K562 (cell line): ENCODE results near the gene RAB5A. TPM values are rescaled to one million over a fixed set of nuclear protein-coding genes. Genes with fewer than 3 reads are reported as not detected.

ENCODE experiments used
- ATAC-seq: fragments of 200-7000 bp; cut with Tn5 transposase; 3 replicates; pipeline ENCODE4 v1.9.1; 2020; ENCODE audit warnings: moderate library complexity
- Bru-seq: library from RNA; stranded (reverse); fragments of 400-500 nt; gene quantifications from one replicate; lab custom pipeline; 2021; lab: Mats Ljungman, UMichigan
- BruChase-seq, 2 experiments: library from RNA; stranded (reverse); fragments of 400-500 nt; gene quantifications; one replicate each; lab custom pipeline; 2021; lab: Mats Ljungman, UMichigan
- BruUV-seq: library from RNA; stranded (reverse); fragments of 400-500 nt; replicated peaks from 2 replicates; lab custom pipeline; 2021; lab: Mats Ljungman, UMichigan
- CTCF ChIA-PET: fragments of 300-600 bp; formaldehyde crosslinking; extraction: SDS; loops from one replicate; lab custom pipeline; 2021; ENCODE audit warnings: low intra/inter-chr PET ratio; lab: Yijun Ruan, JAX
- POLR2A ChIA-PET: fragments of 300-600, 350-650 bp; sonication (Branson Sonifier 250); formaldehyde crosslinking; extraction: SDS; loops from one replicate; lab custom pipeline; 2021; ENCODE audit warnings: antibody characterized with exemption, inconsistent platforms; lab: Yijun Ruan, JAX
- DNase-seq, 4 experiments: peaks; one replicate each; pipeline versions ENCODE4 v3.0.0 to v3.0.0-alpha.2; 2011 to 2018; ENCODE audit warnings: low spot score in 3 of 4, mixed read lengths in 3 of 4; ENCODE audit errors: extremely low read depth in 1 of 4
- FAIRE-seq: peaks from 2 replicates; lab custom pipeline; 2011; peaks lifted over from hg19 to GRCh38; lab: Jason Lieb, UNC
- H2AFZ ChIP-seq: 2 replicates; pipeline ENCODE4 v1.6.0; 2011; ENCODE audit warnings: low read depth, low read length, control low read depth, inconsistent platforms
- H3K27ac ChIP-seq: fragments of 200-600 bp; 3 replicates; pipeline ENCODE4 v1.8.0; 2011; ENCODE audit warnings: low read depth, mild to moderate bottlenecking, control low read depth, inconsistent platforms, low read length, moderate library complexity, mixed read lengths; ENCODE audit errors: extremely low read depth
- H3K27me3 ChIP-seq, 2 experiments: fragments of 300-600 bp in 1 of 2; 2 replicates in 1 of 2; 3 replicates in 1 of 2; pipeline versions ENCODE4 v1.6.0 to v1.8.0; 2011; ENCODE audit warnings: inconsistent platforms in 2 of 2, low read length in 2 of 2, mild to moderate bottlenecking in 1 of 2, mixed read lengths in 1 of 2, moderate library complexity in 1 of 2; ENCODE audit not compliant: control insufficient read depth in 2 of 2, insufficient read depth in 2 of 2
- H3K36me3 ChIP-seq: fragments of 300-600 bp; 3 replicates; pipeline ENCODE4 v1.8.0; 2011; ENCODE audit warnings: mild to moderate bottlenecking, low read length, inconsistent platforms; ENCODE audit not compliant: control insufficient read depth, insufficient read depth
- H3K4me1 ChIP-seq, 2 experiments: fragments of 200-600 bp in 1 of 2; replicated peaks in 1 of 2; 2 replicates in 1 of 2; 3 replicates in 1 of 2; pipeline versions ENCODE4 v1.5.1 to v1.8.0; 2011; ENCODE audit warnings: inconsistent platforms in 2 of 2, low read length in 2 of 2, mild to moderate bottlenecking in 1 of 2, mixed read lengths in 1 of 2, moderate library complexity in 1 of 2; ENCODE audit not compliant: control insufficient read depth in 2 of 2, insufficient read depth in 2 of 2
- H3K4me2 ChIP-seq: 2 replicates; pipeline ENCODE4 v1.6.1; 2011; ENCODE audit warnings: low read length, control low read depth, inconsistent platforms, mixed read lengths; ENCODE audit not compliant: insufficient read depth
- H3K4me3 ChIP-seq: fragments of 200-600 bp; sonication (generic), shearing (Covaris generic); 2 replicates; pipeline ENCODE4 v1.5.1; 2016; ENCODE audit warnings: control low read depth, inconsistent platforms
- H3K79me2 ChIP-seq: fragments of 200-600 bp; 3 replicates; pipeline ENCODE4 v1.8.0; 2011; ENCODE audit warnings: low read length, inconsistent platforms; ENCODE audit not compliant: control insufficient read depth, insufficient read depth
- H3K9ac ChIP-seq, 2 experiments: 2 replicates each; pipeline versions ENCODE4 v1.6.0 to v1.6.1; 2011; ENCODE audit warnings: low read depth in 2 of 2, low read length in 2 of 2, control low read depth in 1 of 2, inconsistent platforms in 1 of 2, mild to moderate bottlenecking in 1 of 2, mixed read lengths in 1 of 2; ENCODE audit not compliant: insufficient read depth in 1 of 2
- H3K9me1 ChIP-seq: one replicate; pipeline ENCODE4 v1.6.0; 2011; ENCODE audit warnings: inconsistent platforms, mild to moderate bottlenecking, low read length, moderate library complexity; ENCODE audit not compliant: control insufficient read depth, insufficient read depth
- H3K9me3 ChIP-seq: replicated peaks from 2 replicates; pipeline ENCODE4 v1.5.1; 2011; ENCODE audit warnings: low read depth, low read length, inconsistent platforms; ENCODE audit not compliant: control insufficient read depth, insufficient read depth
- H4K20me1 ChIP-seq: replicated peaks from 2 replicates; pipeline ENCODE4 v1.6.1; 2011; ENCODE audit warnings: low read length, inconsistent platforms, mixed read lengths; ENCODE audit not compliant: control insufficient read depth, insufficient read depth
- CBFA2T3 ChIP-seq: fragments of 450-650 bp; IDR thresholded peaks from 2 replicates; pipeline ENCODE4 v1.6.1; 2017
- CGGBP1 ChIP-seq: fragments of 250-450 bp; sonication (Bioruptor Pico); IDR thresholded peaks from 2 replicates; pipeline ENCODE4 v1.9.0; 2021; ENCODE audit warnings: mild to moderate bottlenecking
- E2F1 ChIP-seq: sonication (generic); formaldehyde crosslinking; IDR thresholded peaks from 2 replicates; pipeline ENCODE4 v1.8.1; 2023; ENCODE audit warnings: mild to moderate bottlenecking, missing genetic modification reagents, moderate library complexity
- E2F8 ChIP-seq: fragments of 450-650 bp; IDR thresholded peaks from 2 replicates; pipeline ENCODE4 v1.7.1; 2018; ENCODE audit warnings: mild to moderate bottlenecking, low read depth; ENCODE audit not compliant: partially characterized antibody
- JUND ChIP-seq, 2 experiments: IDR thresholded peaks; 2 replicates in 1 of 2; 3 replicates in 1 of 2; pipeline ENCODE4 v1.6.1; 2011; ENCODE audit warnings: borderline replicate concordance in 2 of 2, low read depth in 2 of 2, low read length in 2 of 2, improper control_type of control experiment in 1 of 2, missing biosample characterization in 1 of 2, missing genetic modification characterization in 1 of 2, missing genetic modification reagents in 1 of 2
- MBD2 ChIP-seq: sonication (generic); IDR thresholded peaks from 2 replicates; pipeline ENCODE4 v1.6.1; 2016; ENCODE audit warnings: low read depth, borderline replicate concordance
- TBL1XR1 ChIP-seq, 2 experiments: IDR thresholded peaks; 2 replicates each; pipeline ENCODE4 v1.6.1; 2012; ENCODE audit warnings: improper control_type of control experiment in 2 of 2, low read length in 2 of 2, mild to moderate bottlenecking in 1 of 2
- ZNF146 ChIP-seq: IDR thresholded peaks from one replicate; pipeline ENCODE4 v1.6.1; 2018; ENCODE audit warnings: missing compliant biosample characterization; ENCODE audit not compliant: unreplicated experiment
- WGBS: fragments of 100-300 bp; shearing (Covaris generic); methylation state at CpG from one replicate; pipeline ENCODE4 v1.1.6; 2016; ENCODE audit warnings: low coverage, mixed read lengths; ENCODE audit not compliant: insufficient coverage; ENCODE audit errors: missing lambda C conversion rate; 5-methylcytosine and 5-hydroxymethylcytosine counted together
- in situ Hi-C: fragments of 300-500 bp; cut with MboI; formaldehyde crosslinking; loops from 4 replicates; pipeline ENCODE4 v1.15.0; 2018; ENCODE audit warnings: inconsistent platforms, mixed read lengths
- intact Hi-C: fragments of 100-400 bp; cut with micrococcal nuclease; formaldehyde crosslinking; loops from 2 replicates; pipeline ENCODE4 v1.14.2; 2022
- long read RNA-seq, 3 experiments: library from polyadenylated mRNA in 2 of 3; library from RNA in 1 of 3; unstranded in 2 of 3; stranded (forward) in 1 of 3; transcript quantifications; one replicate each; pipeline ENCODE4 v2.0.0, GENCODE V29; 2019 to 2022
- polyA minus RNA-seq, 3 experiments: library from RNA; depleted of rRNA, polyadenylated mRNA; stranded (reverse); fragments of >200 nt; gene quantifications; 2 replicates each; pipeline ENCODE4 v1.2.3, GENCODE V29; 2011
- polyA plus RNA-seq, 8 experiments: library from polyadenylated mRNA; depleted of rRNA in 4 of 8; stranded (reverse) in 5 of 8; unstranded in 3 of 8; fragments of >200 nt; fragmentation: Nextera tagmentation in 2 of 8; fragmentation: Illumina TruSeq in 1 of 8; extraction: Ambion mirVana in 2 of 8; extraction: Trizol in 1 of 8; gene quantifications; 2 replicates each; pipeline versions ENCODE4 v1.2.1 to v1.2.3, GENCODE V29; 2011 to 2014; ENCODE audit warnings: inconsistent platforms in 1 of 8, missing spikeins in 1 of 8
- total RNA-seq, 7 experiments: library from RNA; depleted of rRNA in 6 of 7; stranded (reverse); fragments of >200 nt in 6 of 7; fragmentation: Illumina TruSeq in 2 of 7; extraction: Trizol in 2 of 7; gene quantifications; 2 replicates each; pipeline versions ENCODE4 v1.2.1 to v1.2.3, GENCODE V29; 2011 to 2021; ENCODE audit warnings: low replicate concordance in 1 of 7

RAB5A gene, protein sequence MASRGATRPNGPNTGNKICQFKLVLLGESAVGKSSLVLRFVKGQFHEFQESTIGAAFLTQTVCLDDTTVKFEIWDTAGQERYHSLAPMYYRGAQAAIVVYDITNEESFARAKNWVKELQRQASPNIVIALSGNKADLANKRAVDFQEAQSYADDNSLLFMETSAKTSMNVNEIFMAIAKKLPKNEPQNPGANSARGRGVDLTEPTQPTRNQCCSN
- 45.0 and 88.5 TPM in 2 replicates for total RNA-seq (2011; cell fraction: chromatin; rRNA removed; ENCODE audit: low replicate concordance)
- total RNA-seq (2011; cell fraction: nucleolus; rRNA removed) = 31.9 and 35.0 TPM in 2 replicates
- 38.7 and 58.9 TPM in 2 replicates for total RNA-seq (2011; cell fraction: nucleoplasm; rRNA removed)
- total RNA-seq (2014; rRNA removed) = 35.9 and 49.0 TPM in 2 replicates
- total RNA-seq (2014; rRNA removed; fragmentation: Illumina TruSeq; extraction: Trizol) = 50.5 and 56.9 TPM in 2 replicates
- total RNA-seq (2015; rRNA removed; fragmentation: Illumina TruSeq; extraction: Trizol) = 60.9 and 64.2 TPM in 2 replicates
- total RNA-seq (2021) = 50.0 and 52.7 TPM in 2 replicates
- polyA plus RNA-seq (2011; rRNA removed) = 36.7 and 47.2 TPM in 2 replicates
- 18.8 and 20.0 TPM in 2 replicates for polyA plus RNA-seq (2011; cell fraction: cytosol; rRNA removed)
- 15.8 and 17.9 TPM in 2 replicates for polyA plus RNA-seq (2011; cell fraction: nucleus; rRNA removed)
- 38.1 and 50.5 TPM in 2 replicates for polyA plus RNA-seq (2012)
- polyA plus RNA-seq (2014; fragmentation: Illumina TruSeq; extraction: Trizol) = 52.5 and 58.4 TPM in 2 replicates
- polyA plus RNA-seq (2014; fragmentation: Nextera tagmentation; extraction: Ambion mirVana) = 10 to 100 TPM; 28.3 to 31.3 TPM
- 36.8 and 42.7 TPM in 2 replicates for polyA plus RNA-seq (2014; rRNA removed)
- 65.6 and 73.3 TPM in 2 replicates for polyA minus RNA-seq (2011; rRNA and poly(A)+ RNA removed)
- polyA minus RNA-seq (2011; cell fraction: cytosol; rRNA and poly(A)+ RNA removed) = 28.4 and 37.9 TPM in 2 replicates
- polyA minus RNA-seq (2011; cell fraction: nucleus; rRNA and poly(A)+ RNA removed) = 37.8 and 56.4 TPM in 2 replicates
- percentile 94 among the genes with signal in this experiment for Bru-seq, nascent RNA
- BruChase-seq, experiment 1, labeled RNA remaining after a 2-hour chase = percentile 96 among the genes with signal in this experiment
- BruChase-seq, experiment 2, labeled RNA remaining after a 6-hour chase = percentile 96 among the genes with signal in this experiment
- long read RNA-seq, experiment 1, transcript RAB5A-201 (6 exons, 2,536 nt) = major isoform, 128 of 169 reads
- long read RNA-seq, experiment 1, partial matches to known transcripts = 5 of 169 reads
- long read RNA-seq, experiment 1, other reads (novel, unspliced or antisense) = 31 of 169 reads
- long read RNA-seq, experiment 2, transcript RAB5A-201 (6 exons, 2,536 nt) = major isoform, 12 of 49 reads
- long read RNA-seq, experiment 2, partial matches to known transcripts = 28 of 49 reads
- long read RNA-seq, experiment 2, other reads (novel, unspliced or antisense) = 9 of 49 reads
- long read RNA-seq, experiment 3, transcript RAB5A-201 (6 exons, 2,536 nt) = major isoform, 39 of 47 reads
- long read RNA-seq, experiment 3, partial matches to known transcripts = 0 of 47 reads
- long read RNA-seq, experiment 3, other reads (novel, unspliced or antisense) = 7 of 47 reads

- ChIA-PET CTCF (interaction anchor here (1.0 kb wide), 1 partner anchor 59 kb away, joined by 3 read pairs; no protein-coding TSS in a partner anchor), POLR2A (interaction anchor here (0.7 to 3.6 kb wide), 10 partner anchors 12 to 143 kb away, joined by 3 to 34 read pairs (median 4); no protein-coding TSS in a partner anchor)
- peak; percentile 94 for FAIRE-seq
- no peaks in the 10 kb centered on the region for H3K27me3 ChIP-seq
- H3K4me3 ChIP-seq = peak within 1 kb of the TSS; percentile 91
- peaks cover 63% of the 10 kb centered on the region for H3K79me2 ChIP-seq
- H3K9me3 ChIP-seq = no peaks in the 10 kb centered on the region
- H3K4me1 ChIP-seq = peaks cover 9 to 11% of the 10 kb centered on the region in 2 experiments; a peak in 4 of 5 replicates
- peaks cover 12% of the 10 kb centered on the region; the same call in 1 of the 2 replicates for H4K20me1 ChIP-seq
- H3K27ac ChIP-seq = peak within 1 kb of the TSS; percentile 98
- H2AFZ ChIP-seq = peak within 1 kb of the TSS; percentile 89
- in situ Hi-C loops = loop anchor here (5.0 kb wide), 1 partner anchor 95 kb away; the partner anchor contains the start of gene KAT2B
- peak; percentile 90 for ATAC-seq
- H3K36me3 ChIP-seq = peaks cover 21% of the 10 kb centered on the region
- BruUV-seq = no TSS peak
- DNase-seq = peak; percentile 94 to 100 (median 97)
- no peaks in the 10 kb centered on the region for H3K9me1 ChIP-seq
- peak within 1 kb of the TSS; percentile 99 for H3K4me2 ChIP-seq
- H3K9ac ChIP-seq = peak within 1 kb of the TSS; percentile 91 to 99
- under 1% methylated on average over 55 of the region's 73 CpGs for WGBS
- intact Hi-C loops = loop anchor here (1.0 to 10.0 kb wide), 6 partner anchors 10 to 378 kb away; partner anchors contain the start of genes KAT2B and SGO1
- TF ChIP-seq TBL1XR1 (IDR thresholded peaks at IDR 0.05; ENCODE audit: low read length in 2 of 2) (peak; percentile 7 to 77; a peak in 2 of 4 replicates), ZNF146 (CRISPR knock-in tag) (no peak), CBFA2T3 (peak; percentile 38), E2F1 (CRISPR knock-in tag) (no peak), JUND (IDR thresholded peaks at IDR 0.05; ENCODE audit: borderline replicate concordance, low read depth, low read length) (peak; percentile 72), JUND (tag; IDR thresholded peaks at IDR 0.05; ENCODE audit: borderline replicate concordance, low read depth, low read length) (peak; percentile 12; the same call in 1 of the 3 replicates), CGGBP1 (peak; percentile 79; the same call in 1 of the 2 replicates), MBD2 (peak; percentile 51; the same call in 1 of the 2 replicates), E2F8 (peak; percentile 91)
Measured at GRCh38 chr3:19946832-19947548, at the start of gene RAB5A. TSS of gene RAB5A (plus strand) at chr3:19947097. CDS start at chr3:19950899, 3,802 bp downstream.
